H9 (cell line): ENCODE results near the gene DGKD. TPM values are rescaled to one million over a fixed set of nuclear protein-coding genes. Genes with fewer than 3 reads are reported as not detected.

Source experiments
- DNase-seq: peaks from one replicate; pipeline ENCODE4 v3.0.0-alpha.2; 2017
- H2AFZ ChIP-seq: one replicate; pipeline ENCODE4 v1.6.1; 2013; ENCODE audit warnings: mild to moderate bottlenecking, low read length, control low read depth, moderate library complexity
- H2AK5ac ChIP-seq: 2 replicates; pipeline ENCODE4 v1.6.1; 2013; ENCODE audit warnings: low read length, control low read depth, mixed read lengths; ENCODE audit not compliant: insufficient read length
- H2BK120ac ChIP-seq: one replicate; pipeline ENCODE4 v1.6.1; 2013; ENCODE audit warnings: low read depth, mild to moderate bottlenecking, low read length, control low read depth, inconsistent platforms; ENCODE audit not compliant: poor library complexity, severe bottlenecking
- H2BK12ac ChIP-seq: 2 replicates; pipeline ENCODE4 v1.6.1; 2013; ENCODE audit warnings: low read length, control low read depth, mixed read lengths, low read depth; ENCODE audit not compliant: insufficient read length
- H2BK15ac ChIP-seq: 2 replicates; pipeline ENCODE4 v1.6.1; 2013; ENCODE audit warnings: low read depth, low read length, control low read depth
- H2BK20ac ChIP-seq: one replicate; pipeline ENCODE4 v1.6.1; 2013; ENCODE audit warnings: low read depth, mild to moderate bottlenecking, low read length, control low read depth, inconsistent platforms; ENCODE audit not compliant: poor library complexity, severe bottlenecking
- H2BK5ac ChIP-seq: 2 replicates; pipeline ENCODE4 v1.6.1; 2013; ENCODE audit warnings: low read length, control low read depth, mixed read lengths; ENCODE audit not compliant: insufficient read length
- H3K14ac ChIP-seq: 2 replicates; pipeline ENCODE4 v1.6.1; 2013; ENCODE audit warnings: low read length, control low read depth; ENCODE audit not compliant: insufficient read depth
- H3K18ac ChIP-seq: 2 replicates; pipeline ENCODE4 v1.6.1; 2013; ENCODE audit warnings: low read depth, mild to moderate bottlenecking, mixed read lengths, low read length, control low read depth; ENCODE audit not compliant: insufficient read length
- H3K23ac ChIP-seq: 2 replicates; pipeline ENCODE4 v1.6.1; 2013; ENCODE audit warnings: low read length, control low read depth, mixed read lengths, low read depth; ENCODE audit not compliant: insufficient read length
- H3K23me2 ChIP-seq: 2 replicates; pipeline ENCODE4 v1.6.1; 2013; ENCODE audit warnings: low read depth, mild to moderate bottlenecking, mixed read lengths, low read length, control low read depth; ENCODE audit not compliant: insufficient read length, poor library complexity, severe bottlenecking
- H3K27ac ChIP-seq: 2 replicates; pipeline ENCODE4 v1.5.1; 2013; ENCODE audit warnings: low read length, control low read depth, mixed read lengths, low read depth; ENCODE audit not compliant: insufficient read length
- H3K27me3 ChIP-seq: 2 replicates; pipeline ENCODE4 v1.6.1; 2013; ENCODE audit warnings: low read length, control low read depth, inconsistent platforms; ENCODE audit not compliant: insufficient read depth
- H3K4ac ChIP-seq: 2 replicates; pipeline ENCODE4 v1.6.1; 2013; ENCODE audit warnings: low read depth, mild to moderate bottlenecking, control low read depth, inconsistent platforms, low read length, moderate library complexity
- H3K4me1 ChIP-seq: 2 replicates; pipeline ENCODE4 v1.6.1; 2013; ENCODE audit warnings: low read length, control low read depth, inconsistent platforms; ENCODE audit not compliant: insufficient read depth
- H3K4me2 ChIP-seq: 2 replicates; pipeline ENCODE4 v1.6.1; 2013; ENCODE audit warnings: low read length, control low read depth, mixed read lengths; ENCODE audit not compliant: insufficient read length, insufficient read depth
- H3K56ac ChIP-seq: 2 replicates; pipeline ENCODE4 v1.6.1; 2013; ENCODE audit warnings: low read depth, mild to moderate bottlenecking, mixed read lengths, low read length, control low read depth; ENCODE audit not compliant: insufficient read length
- H3K79me1 ChIP-seq: 2 replicates; pipeline ENCODE4 v1.6.1; 2013; ENCODE audit warnings: low read depth, mild to moderate bottlenecking, moderate library complexity, low read length, control low read depth, inconsistent platforms; ENCODE audit not compliant: insufficient read depth, poor library complexity, severe bottlenecking
- H3K79me2 ChIP-seq: 2 replicates; pipeline ENCODE4 v1.6.1; 2013; ENCODE audit warnings: low read length, control low read depth, inconsistent platforms; ENCODE audit not compliant: insufficient read depth
- H3K9ac ChIP-seq: 2 replicates; pipeline ENCODE4 v1.6.1; 2013; ENCODE audit warnings: low read length, control low read depth, mixed read lengths; ENCODE audit not compliant: insufficient read length; ENCODE audit errors: extremely low read depth
- H3K9me3 ChIP-seq: one replicate; pipeline ENCODE4 v1.6.1; 2013; ENCODE audit warnings: low read depth, low read length, inconsistent platforms; ENCODE audit not compliant: control insufficient read depth
- H3T11ph ChIP-seq: one replicate; pipeline ENCODE4 v1.6.1; 2013; ENCODE audit warnings: mild to moderate bottlenecking, low read length, control low read depth, inconsistent platforms
- H4K20me1 ChIP-seq: one replicate; pipeline ENCODE4 v1.6.1; 2013; ENCODE audit not compliant: control insufficient read depth, insufficient read length, insufficient read depth
- H4K5ac ChIP-seq: 2 replicates; pipeline ENCODE4 v1.6.1; 2013; ENCODE audit warnings: low read depth, mild to moderate bottlenecking, mixed read lengths, low read length, control low read depth; ENCODE audit not compliant: insufficient read length
- H4K8ac ChIP-seq: replicated peaks from 2 replicates; pipeline ENCODE4 v1.6.1; 2013; ENCODE audit warnings: low read length, control low read depth, mixed read lengths, low read depth; ENCODE audit not compliant: insufficient read length
- H4K91ac ChIP-seq: 2 replicates; pipeline ENCODE4 v1.6.1; 2013; ENCODE audit warnings: low read depth, mild to moderate bottlenecking, moderate library complexity, mixed read lengths, low read length, control low read depth; ENCODE audit not compliant: insufficient read length
- H3K27ac Mint-ChIP-seq, 3 experiments: 2 replicates in 2 of 3; 3 replicates in 1 of 3; pipeline ENCODE4 v1.8.0; 2020 to 2021; ENCODE audit warnings: mixed read lengths in 3 of 3, mild to moderate bottlenecking in 1 of 3, moderate library complexity in 1 of 3
- H3K27me3 Mint-ChIP-seq: 2 replicates; pipeline ENCODE4 v1.8.0; 2021; ENCODE audit warnings: low read depth, mild to moderate bottlenecking, moderate library complexity, mixed read lengths
- H3K36me3 Mint-ChIP-seq, 3 experiments: 2 replicates in 2 of 3; 3 replicates in 1 of 3; pipeline ENCODE4 v1.8.0; 2020 to 2021; ENCODE audit warnings: low read depth in 3 of 3, mixed read lengths in 3 of 3; ENCODE audit not compliant: insufficient read depth in 1 of 3
- H3K4me1 Mint-ChIP-seq, 2 experiments: 2 replicates each; pipeline ENCODE4 v1.8.0; 2020; ENCODE audit warnings: mixed read lengths in 2 of 2
- H3K4me3 Mint-ChIP-seq, 2 experiments: 2 replicates in 1 of 2; 3 replicates in 1 of 2; pipeline ENCODE4 v1.8.0; 2020 to 2021; ENCODE audit warnings: mild to moderate bottlenecking in 2 of 2, mixed read lengths in 2 of 2, moderate library complexity in 1 of 2
- H3K9me3 Mint-ChIP-seq, 2 experiments: 2 replicates in 1 of 2; 3 replicates in 1 of 2; pipeline ENCODE4 v1.8.0; 2020; ENCODE audit warnings: mild to moderate bottlenecking in 2 of 2, mixed read lengths in 2 of 2, moderate library complexity in 1 of 2
- CTCF ChIP-seq: fragments of 200-600 bp; sonication (generic); conservative IDR thresholded peaks from 3 replicates; pipeline ENCODE4 v1.8.0; 2021; ENCODE audit warnings: antibody characterized with exemption, mild to moderate bottlenecking
- WGBS: extraction: QIAGEN DNeasy Blood & Tissue Kit; methylation state at CpG from one replicate; pipeline ENCODE4 v1.1.7; 2013; ENCODE audit warnings: missing lambda C conversion rate, low lambda C conversion rate, mixed read lengths; ENCODE audit not compliant: insufficient read length; ENCODE audit errors: extremely low coverage; 5-methylcytosine and 5-hydroxymethylcytosine counted together
- total RNA-seq: library from RNA; stranded (reverse); gene quantifications from 2 replicates; pipeline ENCODE4 v1.2.1, GENCODE V29; 2021

Gene DGKD
- total RNA-seq, 1 experiment from 2014 or later = 20.7 TPM

DNA sequence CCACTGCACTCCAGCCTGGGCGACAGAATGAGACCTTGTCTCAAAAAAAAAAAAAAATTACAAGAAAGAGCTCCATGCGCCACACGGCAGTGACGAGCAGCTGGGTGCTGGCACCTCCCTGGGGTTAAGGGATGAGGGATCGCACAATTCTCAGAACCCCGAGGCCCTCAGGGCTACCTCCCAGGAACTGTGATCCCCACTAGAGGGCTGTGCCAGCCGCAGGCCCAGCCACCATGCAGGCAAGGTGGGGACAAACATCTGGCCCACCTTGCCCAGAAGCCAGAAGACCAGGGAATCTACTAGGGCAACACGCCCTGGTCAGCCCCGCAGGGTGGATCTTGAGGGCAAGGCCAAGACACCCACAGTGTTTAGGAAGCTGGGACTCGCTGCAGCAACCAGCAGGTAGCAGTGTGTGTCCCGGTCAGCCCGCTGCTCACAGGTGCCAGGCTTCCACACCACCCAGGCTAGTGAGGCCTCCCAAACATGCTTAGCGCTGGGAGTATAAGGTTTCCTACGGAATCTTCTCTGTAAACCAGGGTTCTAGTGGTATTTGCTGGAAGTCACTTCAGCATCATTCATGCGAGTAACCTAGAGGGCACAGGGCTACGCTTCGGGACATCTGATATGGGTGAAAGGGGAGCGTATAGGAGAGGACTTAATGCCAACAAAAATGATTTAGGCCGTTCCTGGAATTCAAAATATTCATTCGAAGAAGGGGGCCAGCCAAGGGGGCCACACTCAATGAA, 39.9 kb upstream of the DGKD start:
- H4K8ac ChIP-seq = no peak overlapping the region
- no peak overlapping the region for H2BK12ac ChIP-seq

More for the DNA sequence above, 39.9 kb upstream of the DGKD start:
- Histone ChIP-seq H3K4me1 (no peaks in the 10 kb centered on the region), H3K4ac (no peak overlapping the region; the same call in 1 of the 2 replicates), H2BK5ac (no peak overlapping the region), H3K9ac (no peak overlapping the region), H2AK5ac (no peak overlapping the region), H3K14ac (no peak overlapping the region), H3T11ph (no peak overlapping the region), H3K4me2 (no peak overlapping the region), H3K56ac (no peak overlapping the region), H4K5ac (no peak overlapping the region), H3K9me3 (no peaks in the 10 kb centered on the region), H4K20me1 (no peaks in the 10 kb centered on the region), H3K79me1 (no peaks in the 10 kb centered on the region), H3K23ac (no peak overlapping the region), H3K23me2 (no peaks in the 10 kb centered on the region), H3K27ac (no peak overlapping the region), H3K79me2 (no peaks in the 10 kb centered on the region), H2AFZ (no peak overlapping the region), H2BK15ac (no peak overlapping the region), H2BK120ac (no peak overlapping the region), H2BK20ac (no peak overlapping the region), H4K91ac (no peak overlapping the region), H3K27me3 (no peaks in the 10 kb centered on the region), H3K18ac (no peak overlapping the region)
- no CpG with 5 or more reads among the region's 20 CpGs for WGBS
- 0 out of 4 replicates have a peak, but pooled peaks cover 0 to 3% of the 10 kb centered on the region in 2 experiments for H3K4me1 Mint-ChIP-seq
- no peaks in the 10 kb centered on the region for H3K36me3 Mint-ChIP-seq
- TF ChIP-seq CTCF = 0 out of 3 replicates have a peak, but pooled peaks have one; percentile 11
- no peaks in the 10 kb centered on the region; a peak in 1 of 5 replicates for H3K9me3 Mint-ChIP-seq
- no peak overlapping the region for H3K27ac Mint-ChIP-seq
- no peak for DNase-seq
- no peak overlapping the region for H3K4me3 Mint-ChIP-seq
- H3K27me3 Mint-ChIP-seq = peaks cover 34% of the 10 kb centered on the region
